NB4 (cell line): Measurements from ENCODE around the gene ABCC8.

Experiments
- DNase-seq: peaks from one replicate; pipeline ENCODE4 v3.0.0; 2010; ENCODE audit warnings: low read depth
- H3K4me3 ChIP-seq: one replicate; pipeline ENCODE4 v1.5.1; 2011; ENCODE audit warnings: mild to moderate bottlenecking, low read depth, low read length, moderate library complexity
- CTCF ChIP-seq: IDR thresholded peaks from one replicate; pipeline ENCODE4 v1.5.1; 2012; ENCODE audit warnings: low read depth, low read length
- MYC ChIP-seq: IDR thresholded peaks from 2 replicates; pipeline ENCODE4 v1.6.1; 2011; ENCODE audit warnings: low read depth, low read length
- POLR2A ChIP-seq: IDR thresholded peaks from 2 replicates; pipeline ENCODE4 v1.6.1; 2011; ENCODE audit warnings: mild to moderate bottlenecking; ENCODE audit not compliant: insufficient read length; ENCODE audit errors: extremely low read depth
- TF ChIP-seq, protein P1 (sequence below): IDR thresholded peaks from 2 replicates; pipeline ENCODE4 v1.6.1; 2011; ENCODE audit warnings: low read depth, low read length

Gene ABCC8

DNA sequence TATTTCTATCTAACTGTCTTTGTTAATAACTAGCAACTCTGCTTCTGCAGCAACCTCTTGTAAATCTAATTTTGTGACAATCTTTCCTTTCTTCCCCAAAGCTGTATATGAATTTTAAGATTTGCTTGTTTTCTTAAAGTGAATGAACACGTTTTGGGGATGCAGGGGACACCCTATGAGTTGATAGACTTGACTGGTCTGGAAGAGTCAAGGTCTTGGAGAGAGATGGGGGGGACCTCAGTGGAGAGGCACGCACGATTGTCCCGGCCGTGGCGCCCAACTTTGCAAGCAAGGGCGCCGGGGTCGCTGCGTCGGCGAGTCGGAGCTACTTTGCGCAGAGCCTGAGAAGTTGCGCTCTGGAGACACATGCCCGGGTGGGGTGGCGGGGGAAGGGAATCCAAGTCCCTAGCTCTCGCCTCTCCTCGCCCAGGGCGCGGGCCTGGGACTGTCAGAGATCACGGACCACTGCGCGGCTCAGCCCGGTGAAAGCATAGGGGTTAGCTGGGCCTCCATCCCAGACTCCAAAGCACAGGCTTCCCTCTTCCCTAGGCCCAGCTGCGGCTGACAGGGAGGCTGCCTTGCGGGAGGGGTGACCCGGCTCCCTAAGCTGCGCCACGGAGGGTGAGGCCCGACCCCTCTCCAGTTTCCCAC is 854 bp downstream of the ABCC8 start:
- DNase-seq, result no peak
- no peak overlapping the region for H3K4me3 ChIP-seq
- TF ChIP-seq CTCF (no peak), MYC (no peak), POLR2A (no peak)
- TF ChIP-seq, protein P1, sequence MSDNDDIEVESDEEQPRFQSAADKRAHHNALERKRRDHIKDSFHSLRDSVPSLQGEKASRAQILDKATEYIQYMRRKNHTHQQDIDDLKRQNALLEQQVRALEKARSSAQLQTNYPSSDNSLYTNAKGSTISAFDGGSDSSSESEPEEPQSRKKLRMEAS, result no peak

- no peak overlapping the region for H3K4me3 ChIP-seq
- TF ChIP-seq MYC, result no peak
- no peak for TF ChIP-seq CTCF
- TF ChIP-seq, protein P1, result no peak
- no peak for TF ChIP-seq POLR2A
- DNase-seq, result peak; percentile 11
Measured at GRCh38 chr11:17473071-17473744, 3.4 kb downstream of the ABCC8 start.

DNA sequence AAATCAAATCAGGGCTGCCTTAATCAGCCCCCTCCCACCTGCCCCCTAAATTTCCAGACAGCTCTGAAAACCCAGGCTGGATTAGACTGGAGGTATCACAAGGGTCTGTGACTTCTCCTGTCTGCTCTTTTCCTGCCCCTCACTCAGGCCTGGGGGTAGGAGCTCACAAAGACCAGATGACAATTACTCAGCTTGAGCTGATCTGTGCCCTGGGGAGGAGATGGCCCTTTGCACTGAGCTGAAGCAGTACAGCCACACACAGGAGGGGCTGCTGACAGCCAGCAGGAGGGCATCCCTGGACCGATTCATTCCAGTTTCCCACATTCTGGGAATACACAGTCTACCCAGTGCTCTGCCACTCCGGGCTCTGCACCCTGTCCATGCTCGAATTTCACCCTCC is 4.2 kb downstream of the ABCC8 start:
- no peak for DNase-seq
- TF ChIP-seq CTCF (no peak), POLR2A (no peak)
- H3K4me3 ChIP-seq, result no peak overlapping the region

DNA sequence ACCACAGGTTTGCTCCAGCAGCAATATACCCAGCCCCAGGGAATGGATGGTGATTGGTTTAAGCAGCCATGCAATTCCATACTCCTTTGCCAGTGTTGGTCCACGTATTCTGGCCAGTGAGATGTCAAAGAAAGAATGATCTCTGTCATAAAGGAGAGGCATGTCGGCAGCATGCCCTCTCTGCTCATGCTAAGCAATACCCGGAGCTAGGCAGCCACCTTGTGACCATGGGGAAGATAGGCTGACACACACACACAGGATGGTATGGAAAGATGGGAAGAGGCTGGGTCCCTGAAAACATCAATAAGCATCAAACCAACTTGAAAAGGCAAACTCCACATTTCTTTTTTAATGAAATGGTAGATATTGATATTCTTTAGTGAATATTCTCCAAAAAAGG is 5.1 kb downstream of the ABCC8 start:
- TF ChIP-seq CTCF (peak; percentile 2), MYC (no peak)
- no peak overlapping the region for H3K4me3 ChIP-seq
- DNase-seq, result peak; percentile 32

- TF ChIP-seq MYC, result no peak
- TF ChIP-seq CTCF, result no peak
- no peak for TF ChIP-seq POLR2A
- TF ChIP-seq, protein P1, result no peak
- DNase-seq, result no peak
- H3K4me3 ChIP-seq, result no peak overlapping the region
Measured at GRCh38 chr11:17469998-17470397, 6.6 kb downstream of the ABCC8 start.

GRCh38 chr11:17468122-17468521 is 8.5 kb downstream of the ABCC8 start:
- TF ChIP-seq, protein P1, result no peak
- no peak for TF ChIP-seq MYC
- no peak for TF ChIP-seq POLR2A
- no peak for TF ChIP-seq CTCF
- DNase-seq, result no peak
- H3K4me3 ChIP-seq, result no peak overlapping the region
